ENCODE data around the gene NSMCE1. TPM values are rescaled to one million over a fixed set of nuclear protein-coding genes. Genes with fewer than 3 reads are reported as not detected.
"Not testable (repeated sequence)": the region's sequence is repeated elsewhere in the genome, so short reads cannot be mapped to it uniquely, and the experiment has no call there.

NSMCE1 gene
- polyA plus RNA-seq, 1 donor, result 61.5 TPM

DNA sequence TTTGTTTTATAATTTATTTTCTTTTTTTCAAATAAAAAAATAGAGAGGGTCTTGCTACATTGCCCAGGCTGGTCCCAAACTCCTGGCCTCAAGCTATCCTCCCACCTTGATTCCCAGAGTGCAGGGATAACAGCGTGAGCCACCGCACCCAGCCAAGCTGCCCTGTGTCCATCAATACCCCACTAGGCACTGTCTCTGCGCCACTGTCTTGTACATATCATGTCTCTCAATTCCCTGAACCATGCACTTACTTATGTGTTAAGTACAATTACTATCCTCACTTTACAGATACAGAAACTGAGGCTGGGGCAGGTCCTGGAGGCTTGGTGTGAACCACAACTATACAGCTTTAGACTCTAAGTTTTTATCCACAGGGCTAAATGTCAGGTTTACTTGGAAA is 11.7 kb downstream of the NSMCE1 start:
- Histone ChIP-seq H3K27me3 (ENCODE audit: control insufficient read depth, insufficient read depth, low read length) (no peaks in the 10 kb centered on the region), H3K36me3 (ENCODE audit: control insufficient read depth, insufficient read depth, low read length) (peaks cover 35% of the 10 kb centered on the region), H3K27ac (ENCODE audit: low read length) (no peak overlapping the region), H3K4me1 (ENCODE audit: control insufficient read depth, insufficient read depth, low read length) (peaks cover 2% of the 10 kb centered on the region), H3K4me3 (ENCODE audit: low read length) (no peak overlapping the region), H3K9me3 (ENCODE audit: control insufficient read depth, low read depth, low read length) (no peaks in the 10 kb centered on the region)
- WGBS (ENCODE audit: insufficient coverage, low lambda C conversion rate), result no CpG with 5 or more reads among the region's 3 CpGs
- no peak for DNase-seq

DNA sequence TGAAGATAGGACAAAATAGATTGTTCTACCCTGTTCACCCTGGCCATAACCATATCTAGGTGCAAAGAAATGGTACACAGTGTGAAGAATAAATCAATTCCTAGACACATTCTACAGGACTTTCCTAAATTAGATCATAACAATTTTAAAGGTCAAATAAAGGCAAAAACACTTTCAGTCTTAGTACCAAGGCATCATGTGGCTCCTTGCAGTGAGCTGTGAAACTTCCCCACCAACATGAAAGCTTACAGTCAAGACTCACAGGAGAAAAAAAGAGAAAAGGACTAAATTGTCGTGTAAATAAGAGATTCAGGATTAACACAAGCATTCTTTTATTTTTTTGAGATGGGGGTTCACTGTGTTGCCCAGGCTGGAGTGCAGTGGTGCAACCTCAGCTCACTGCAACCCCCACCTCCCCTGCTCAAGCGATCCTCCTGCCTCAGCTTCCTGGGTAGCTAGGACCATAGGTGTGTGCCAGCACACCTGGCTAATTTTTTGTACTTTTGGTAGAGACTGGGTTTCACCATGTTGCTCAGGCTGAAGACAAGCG is 14.2 kb downstream of the NSMCE1 start:
- no peak overlapping the region for H3K27ac ChIP-seq (ENCODE audit: low read length)

DNA sequence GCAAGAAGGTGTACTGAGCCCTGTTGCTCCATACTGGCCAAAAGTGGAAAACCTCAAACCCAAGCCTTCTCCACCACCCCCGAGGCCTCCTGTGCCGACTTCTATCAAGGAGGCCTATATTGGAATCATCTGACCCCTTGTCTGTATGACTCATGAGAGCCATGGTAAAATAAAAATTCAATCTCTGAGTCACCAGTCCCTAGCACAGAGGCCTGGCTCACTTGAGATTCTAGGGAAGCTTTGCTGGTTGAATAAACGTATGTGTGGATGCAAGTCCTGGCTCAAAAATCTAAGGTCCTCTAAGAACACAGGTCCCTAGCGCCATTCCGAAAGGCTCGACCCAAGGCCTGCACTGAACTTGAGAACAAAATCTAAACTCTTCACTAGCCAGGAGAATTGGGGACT is 15.0 kb downstream of the NSMCE1 start:
- Histone ChIP-seq H3K4me3 (ENCODE audit: low read length) (no peak overlapping the region), H3K27me3 (ENCODE audit: control insufficient read depth, insufficient read depth, low read length) (no peaks in the 10 kb centered on the region), H3K36me3 (ENCODE audit: control insufficient read depth, insufficient read depth, low read length) (peaks cover 36% of the 10 kb centered on the region), H3K4me1 (ENCODE audit: control insufficient read depth, insufficient read depth, low read length) (peaks cover 2% of the 10 kb centered on the region), H3K27ac (ENCODE audit: low read length) (no peak overlapping the region), H3K9me3 (ENCODE audit: control insufficient read depth, low read depth, low read length) (no peaks in the 10 kb centered on the region)
- DNase-seq, result no peak
- no CpG with 5 or more reads among the region's 6 CpGs for WGBS (ENCODE audit: insufficient coverage, low lambda C conversion rate)

More for the DNA sequence above, 14.2 kb downstream of the NSMCE1 start:
- Histone ChIP-seq H3K4me3 (ENCODE audit: low read length) (no peak overlapping the region), H3K4me1 (ENCODE audit: control insufficient read depth, insufficient read depth, low read length) (peaks cover 2% of the 10 kb centered on the region), H3K36me3 (ENCODE audit: control insufficient read depth, insufficient read depth, low read length) (peaks cover 36% of the 10 kb centered on the region), H3K9me3 (ENCODE audit: control insufficient read depth, low read depth, low read length) (no peaks in the 10 kb centered on the region), H3K27me3 (ENCODE audit: control insufficient read depth, insufficient read depth, low read length) (no peaks in the 10 kb centered on the region)
- DNase-seq, result no peak
- no CpG with 5 or more reads among the region's 3 CpGs for WGBS (ENCODE audit: insufficient coverage, low lambda C conversion rate)

DNA sequence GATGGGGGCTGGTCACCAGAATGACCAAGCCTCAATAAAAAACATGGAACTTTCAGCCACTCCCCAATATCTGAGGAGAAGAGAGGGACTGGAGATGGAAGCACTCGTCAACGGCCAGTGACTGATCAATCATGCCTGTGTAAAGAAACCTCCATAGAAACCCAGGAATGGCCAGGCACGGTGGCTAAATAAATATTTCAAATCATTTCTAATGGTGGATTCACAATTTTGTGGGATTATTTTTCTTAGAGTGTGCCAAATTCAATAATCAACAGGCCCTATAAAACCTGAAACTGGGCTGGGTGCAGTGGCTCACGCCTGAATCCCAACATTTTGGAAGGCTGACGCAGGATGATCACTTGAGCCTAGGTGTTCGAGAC is 16.4 kb downstream of the NSMCE1 start:
- H3K36me3 ChIP-seq (ENCODE audit: control insufficient read depth, insufficient read depth, low read length), result peaks cover 34% of the 10 kb centered on the region
- H3K27me3 ChIP-seq (ENCODE audit: control insufficient read depth, insufficient read depth, low read length), result no peaks in the 10 kb centered on the region
- no peak for DNase-seq
- no peaks in the 10 kb centered on the region for H3K9me3 ChIP-seq (ENCODE audit: control insufficient read depth, low read depth, low read length)
- WGBS (ENCODE audit: insufficient coverage, low lambda C conversion rate), result no CpG with 5 or more reads among the region's 6 CpGs
- peaks cover 2% of the 10 kb centered on the region for H3K4me1 ChIP-seq (ENCODE audit: control insufficient read depth, insufficient read depth, low read length)
- no peak overlapping the region for H3K27ac ChIP-seq (ENCODE audit: low read length)
- H3K4me3 ChIP-seq (ENCODE audit: low read length), result no peak overlapping the region

DNA sequence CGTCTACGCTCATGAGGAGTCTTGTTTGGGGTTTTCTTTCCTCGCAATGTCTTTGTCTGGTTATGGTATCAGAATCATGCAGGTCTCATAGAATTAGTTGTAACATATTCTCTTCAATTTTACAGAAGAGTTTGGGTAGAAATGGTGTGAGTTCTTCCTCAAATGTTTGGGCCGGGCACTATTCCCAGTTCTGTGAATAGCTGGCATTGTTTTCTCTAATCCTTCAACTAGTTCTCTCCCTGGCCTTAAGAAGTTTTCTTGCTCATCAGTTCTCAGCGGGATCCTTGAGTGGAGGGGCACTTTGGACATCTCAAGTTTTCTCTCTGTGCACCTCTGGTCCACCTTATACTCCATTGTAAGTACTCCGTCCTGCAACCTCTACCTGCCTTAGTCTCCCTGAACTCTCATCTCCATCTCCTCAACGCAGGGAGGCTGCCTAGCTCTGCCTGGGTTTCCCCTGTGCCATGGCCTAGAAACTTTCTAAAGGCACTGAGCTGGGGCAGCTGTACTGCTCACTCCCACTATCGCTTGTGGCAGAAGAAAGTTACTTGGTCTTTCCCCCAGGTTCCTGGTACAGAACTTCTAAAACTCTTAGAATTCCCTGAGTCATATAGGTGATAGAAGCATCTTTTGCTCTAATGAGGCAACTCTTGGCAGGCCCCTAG is 16.9 kb downstream of the NSMCE1 start:
- no peak overlapping the region for H3K27ac ChIP-seq (ENCODE audit: low read length)

DNA sequence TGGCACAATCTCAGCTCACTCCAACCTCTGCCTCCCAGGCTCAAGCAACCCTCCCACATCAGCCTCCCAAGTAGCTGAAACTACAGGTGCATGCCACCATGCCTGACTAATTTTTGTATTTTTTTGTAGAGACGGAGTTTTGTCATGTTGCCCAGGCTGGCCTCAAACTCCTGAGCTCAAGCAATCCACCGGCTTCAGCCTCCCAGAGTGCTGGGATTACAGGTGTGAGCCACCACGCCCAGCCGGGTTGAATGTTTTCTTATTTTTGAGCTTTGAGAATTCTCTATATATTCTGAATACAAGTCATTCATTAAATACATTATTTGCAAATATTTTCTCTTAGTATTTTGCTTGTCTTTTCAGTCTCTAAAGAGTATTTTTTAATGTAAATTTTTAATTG is 19.7 kb downstream of the NSMCE1 start:
- DNase-seq; H3K4me3 ChIP-seq (ENCODE audit: low read length); H3K4me1 ChIP-seq (ENCODE audit: control insufficient read depth, insufficient read depth, low read length); H3K27me3 ChIP-seq (ENCODE audit: control insufficient read depth, insufficient read depth, low read length); H3K9me3 ChIP-seq (ENCODE audit: control insufficient read depth, low read depth, low read length); H3K27ac ChIP-seq (ENCODE audit: low read length): not testable (repeated sequence)
- H3K36me3 ChIP-seq (ENCODE audit: control insufficient read depth, insufficient read depth, low read length), result peaks cover 20% of the 10 kb centered on the region
- 100% methylated on average over 1 of the region's 4 CpGs for WGBS (ENCODE audit: insufficient coverage, low lambda C conversion rate)

More for the DNA sequence above, 16.9 kb downstream of the NSMCE1 start:
- Histone ChIP-seq H3K4me3 (ENCODE audit: low read length) (no peak overlapping the region), H3K36me3 (ENCODE audit: control insufficient read depth, insufficient read depth, low read length) (peaks cover 29% of the 10 kb centered on the region), H3K27me3 (ENCODE audit: control insufficient read depth, insufficient read depth, low read length) (no peaks in the 10 kb centered on the region), H3K4me1 (ENCODE audit: control insufficient read depth, insufficient read depth, low read length) (peaks cover 2% of the 10 kb centered on the region), H3K9me3 (ENCODE audit: control insufficient read depth, low read depth, low read length) (no peaks in the 10 kb centered on the region)
- WGBS (ENCODE audit: insufficient coverage, low lambda C conversion rate), result no CpG with 5 or more reads among the region's 8 CpGs
- DNase-seq, result no peak

DNA sequence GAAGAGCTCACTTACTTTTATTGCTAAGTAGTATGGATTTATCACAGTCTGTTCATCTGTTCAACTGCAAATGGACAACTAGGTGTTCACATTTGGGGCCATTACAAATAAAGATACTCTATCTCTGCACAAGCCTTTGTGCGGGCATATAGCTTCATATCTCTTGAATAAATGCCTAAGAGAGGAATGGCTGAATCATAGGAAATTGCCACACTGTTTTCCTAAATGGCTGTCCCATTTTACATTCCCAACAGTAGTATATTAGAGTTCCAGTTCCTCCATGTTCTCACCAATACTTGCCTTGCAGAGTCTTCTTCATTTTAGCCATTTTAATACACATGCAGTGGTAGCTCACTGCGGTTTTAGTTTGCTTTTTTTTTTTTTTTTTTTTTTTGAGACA is 20.5 kb downstream of the NSMCE1 start:
- Histone ChIP-seq H3K4me1 (ENCODE audit: control insufficient read depth, insufficient read depth, low read length) (peaks cover 9% of the 10 kb centered on the region), H3K27me3 (ENCODE audit: control insufficient read depth, insufficient read depth, low read length) (no peaks in the 10 kb centered on the region), H3K27ac (ENCODE audit: low read length) (no peak overlapping the region), H3K36me3 (ENCODE audit: control insufficient read depth, insufficient read depth, low read length) (peaks cover 14% of the 10 kb centered on the region), H3K4me3 (ENCODE audit: low read length) (no peak overlapping the region), H3K9me3 (ENCODE audit: control insufficient read depth, low read depth, low read length) (no peaks in the 10 kb centered on the region)
- no CpG with 5 or more reads among the region's 2 CpGs for WGBS (ENCODE audit: insufficient coverage, low lambda C conversion rate)
- DNase-seq, result no peak

DNA sequence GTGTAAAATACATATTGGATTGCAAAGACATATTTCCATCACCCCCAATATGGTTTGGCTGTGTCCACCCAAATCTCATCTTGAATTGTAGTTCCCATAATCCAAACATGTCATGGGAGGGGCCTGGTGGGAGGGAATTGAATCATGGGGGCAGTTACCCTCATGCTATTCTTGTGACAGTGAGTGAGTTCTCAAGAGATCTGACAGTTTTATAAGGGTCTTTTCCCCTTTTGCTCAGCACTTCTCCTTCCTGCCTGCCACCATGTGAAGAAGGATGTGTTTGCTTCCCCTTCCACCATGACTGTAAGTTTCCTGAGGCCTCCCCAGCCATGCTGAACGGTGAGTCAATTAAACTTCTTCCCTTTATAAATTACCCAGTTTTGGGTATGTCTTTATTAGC is 21.5 kb downstream of the NSMCE1 start:
- H3K27ac ChIP-seq (ENCODE audit: low read length); H3K27me3 ChIP-seq (ENCODE audit: control insufficient read depth, insufficient read depth, low read length); H3K4me3 ChIP-seq (ENCODE audit: low read length); H3K9me3 ChIP-seq (ENCODE audit: control insufficient read depth, low read depth, low read length); DNase-seq: not testable (repeated sequence)
- H3K4me1 ChIP-seq (ENCODE audit: control insufficient read depth, insufficient read depth, low read length), result peaks cover 18% of the 10 kb centered on the region
- H3K36me3 ChIP-seq (ENCODE audit: control insufficient read depth, insufficient read depth, low read length), result peaks cover 11% of the 10 kb centered on the region
- no CpG with 5 or more reads among the region's 1 CpG for WGBS (ENCODE audit: insufficient coverage, low lambda C conversion rate)

DNA sequence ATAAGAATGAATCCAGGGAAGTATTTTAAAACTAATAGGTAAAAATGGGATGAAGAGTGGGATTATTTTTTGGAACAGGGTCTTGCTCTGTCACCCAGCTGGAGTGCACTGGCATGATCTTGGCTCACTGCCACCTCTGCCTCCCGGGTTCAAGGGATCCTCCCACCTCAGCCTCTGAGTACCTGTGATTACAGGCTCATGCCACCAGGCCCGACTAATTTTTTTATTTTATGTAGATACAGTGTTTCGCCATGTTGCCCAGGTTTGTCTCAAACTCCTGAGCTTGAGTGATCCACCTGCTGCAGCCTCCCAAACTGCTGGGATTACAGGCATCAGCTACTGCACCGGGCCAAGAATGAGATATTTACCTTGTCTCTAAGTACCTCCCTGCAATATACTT is 22.1 kb downstream of the NSMCE1 start:
- Histone ChIP-seq H3K4me3 (ENCODE audit: low read length) (no peak overlapping the region), H3K36me3 (ENCODE audit: control insufficient read depth, insufficient read depth, low read length) (peaks cover 9% of the 10 kb centered on the region), H3K9me3 (ENCODE audit: control insufficient read depth, low read depth, low read length) (no peaks in the 10 kb centered on the region), H3K27me3 (ENCODE audit: control insufficient read depth, insufficient read depth, low read length) (no peaks in the 10 kb centered on the region), H3K4me1 (ENCODE audit: control insufficient read depth, insufficient read depth, low read length) (peaks cover 22% of the 10 kb centered on the region), H3K27ac (ENCODE audit: low read length) (no peak overlapping the region)
- no peak for DNase-seq
- WGBS (ENCODE audit: insufficient coverage, low lambda C conversion rate), result no CpG with 5 or more reads among the region's 4 CpGs

DNA sequence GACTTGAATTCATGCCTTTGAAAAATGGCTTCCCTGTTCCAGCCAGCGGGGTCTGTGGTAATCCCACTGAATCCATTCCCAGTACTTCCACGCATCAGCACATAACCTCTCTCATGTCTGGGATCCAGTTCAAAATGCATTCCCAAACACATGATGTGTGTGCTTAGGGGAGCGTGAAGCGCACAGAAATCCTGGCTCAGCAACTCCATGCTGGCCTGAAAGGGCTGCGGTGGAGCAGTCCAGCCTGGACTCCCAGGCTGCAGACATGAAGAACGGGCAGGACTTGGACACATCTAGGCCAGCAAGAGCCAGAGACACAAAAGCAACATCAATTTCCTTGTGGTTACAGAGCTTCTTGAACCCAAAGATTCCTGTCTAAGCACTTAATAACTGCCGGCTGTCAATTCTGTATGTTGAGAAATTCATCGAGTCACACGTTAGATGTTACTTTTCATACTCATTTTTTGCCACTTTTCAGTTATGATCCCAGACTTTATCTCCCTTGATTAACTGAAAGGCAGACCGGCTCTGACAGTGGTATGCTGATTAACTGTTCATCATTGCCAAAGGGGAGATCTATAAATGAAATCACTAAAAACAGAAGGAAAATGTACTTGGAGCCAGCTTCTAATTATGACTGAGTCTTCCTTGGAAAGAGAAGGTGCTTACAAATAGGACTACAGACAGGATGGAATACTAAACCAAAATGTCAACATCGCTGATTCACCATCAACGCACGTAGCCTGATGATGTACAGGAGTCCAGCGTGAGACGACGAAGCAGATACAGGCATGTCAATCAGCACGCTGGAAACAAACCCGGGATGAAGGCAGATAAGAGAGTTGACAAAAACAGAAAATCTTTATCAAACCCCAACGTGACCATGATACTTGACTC is 23.0 kb downstream of the NSMCE1 start:
- no CpG with 5 or more reads among the region's 19 CpGs for WGBS (ENCODE audit: insufficient coverage, low lambda C conversion rate)

More for the DNA sequence above, 23.0 kb downstream of the NSMCE1 start:
- Histone ChIP-seq H3K27me3 (ENCODE audit: control insufficient read depth, insufficient read depth, low read length) (no peaks in the 10 kb centered on the region), H3K9me3 (ENCODE audit: control insufficient read depth, low read depth, low read length) (no peaks in the 10 kb centered on the region), H3K4me3 (ENCODE audit: low read length) (no peak overlapping the region), H3K27ac (ENCODE audit: low read length) (no peak overlapping the region), H3K36me3 (ENCODE audit: control insufficient read depth, insufficient read depth, low read length) (peaks cover 9% of the 10 kb centered on the region), H3K4me1 (ENCODE audit: control insufficient read depth, insufficient read depth, low read length) (peaks cover 26% of the 10 kb centered on the region)
- DNase-seq, result peak in 1 of 2 donors; percentile 38
